ENCODE data around the gene KANTR. TPM values are rescaled to one million over a fixed set of nuclear protein-coding genes. Genes with fewer than 3 reads are reported as not detected.

The KANTR gene
- total RNA-seq, 1 experiment from 2014 or later, result 6.8 TPM

- no TSS peak for BruUV-seq (replicated peaks)
- H3K4me1 ChIP-seq (ENCODE audit: control insufficient read depth, insufficient read depth, low read length), result no peaks in the 10 kb centered on the region
- in situ Hi-C loops (cut with HindIII; ENCODE audit: low pct_unique_long_range_greater_than_20kb, low sequenced_read_pairs), result no loop called here
- no peak for ATAC-seq
- POLR2A ChIA-PET, result no interaction called here
- H3K36me3 ChIP-seq (ENCODE audit: control insufficient read depth, insufficient read depth, low read length), result no peaks in the 10 kb centered on the region
- no peak for DNase-seq (ENCODE audit: low read depth, low spot score)
- CTCF ChIA-PET, result interaction anchor here (0.6 kb wide), 1 partner anchor 142 kb away, joined by 7 read pairs; no protein-coding TSS in a partner anchor
- no peak overlapping the region for H3K4me3 ChIP-seq (ENCODE audit: low read depth in 2 of 2, low read length in 2 of 2)
- TF ChIP-seq REST (IDR thresholded peaks at IDR 0.05; ENCODE audit: insufficient read depth in 1 of 2, low read depth in 2 of 2, low read length in 1 of 2) (no peak), POLR2AphosphoS5 (IDR thresholded peaks at IDR 0.05; ENCODE audit: low read depth, low read length) (no peak), CTCF (IDR thresholded peaks at IDR 0.05) (no peak), SIN3A (IDR thresholded peaks at IDR 0.05; ENCODE audit: borderline replicate concordance, insufficient read depth, low read depth, low read length) (no peak), TCF7L2 (IDR thresholded peaks at IDR 0.05; ENCODE audit: low read depth, low read length) (no peak)
- intact Hi-C loops (cut with micrococcal nuclease; ENCODE audit: unreplicated experiment), result no loop called here
- no peaks in the 10 kb centered on the region for H3K27me3 ChIP-seq (ENCODE audit: control insufficient read depth, insufficient read depth, low read length)
- no peaks in the 10 kb centered on the region for H3K9me3 ChIP-seq (ENCODE audit: control insufficient read depth, insufficient read depth, low read depth, low read length)
- no peak overlapping the region for H3K27ac ChIP-seq (ENCODE audit: low read length)
These were observed 28.8 kb upstream of the KANTR start for GRCh38 chrX:53065104-53065503.

DNA sequence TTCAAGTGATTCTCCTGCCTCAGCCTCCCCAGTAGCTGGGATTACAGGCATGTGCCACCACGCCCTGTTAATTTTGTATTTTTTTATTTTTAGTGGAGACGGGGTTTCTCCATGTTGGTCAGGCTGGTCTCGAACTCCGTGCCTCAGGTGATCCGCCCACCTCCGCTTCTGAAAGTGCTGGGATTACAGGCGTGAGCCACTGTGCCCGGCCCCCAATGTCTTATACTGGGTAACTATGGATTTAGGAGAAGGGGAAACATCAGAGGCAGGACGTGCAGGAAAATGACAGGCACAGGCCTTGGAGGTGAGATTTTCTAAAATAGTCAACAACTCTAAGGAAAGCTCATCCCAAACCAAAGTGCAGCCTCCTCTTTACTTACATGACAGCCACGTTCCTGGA lies 22.9 kb upstream of the KANTR start:
- CTCF ChIA-PET, result no interaction called here
- no peak for TF ChIP-seq CTCF (IDR thresholded peaks at IDR 0.05)
- TF ChIP-seq REST (IDR thresholded peaks at IDR 0.05; ENCODE audit: insufficient read depth in 1 of 2, low read depth in 2 of 2, low read length in 1 of 2), result no peak
- TF ChIP-seq TCF7L2 (IDR thresholded peaks at IDR 0.05; ENCODE audit: low read depth, low read length), result no peak
- no peak for DNase-seq (ENCODE audit: low read depth, low spot score)
- Histone ChIP-seq H3K4me1 (ENCODE audit: control insufficient read depth, insufficient read depth, low read length) (peaks cover 4% of the 10 kb centered on the region; the same call in 1 of the 2 replicates), H3K36me3 (ENCODE audit: control insufficient read depth, insufficient read depth, low read length) (no peaks in the 10 kb centered on the region), H3K27me3 (ENCODE audit: control insufficient read depth, insufficient read depth, low read length) (no peaks in the 10 kb centered on the region), H3K27ac (ENCODE audit: low read length) (no peak overlapping the region), H3K4me3 (ENCODE audit: low read depth in 2 of 2, low read length in 2 of 2) (no peak overlapping the region), H3K9me3 (ENCODE audit: control insufficient read depth, insufficient read depth, low read depth, low read length) (no peaks in the 10 kb centered on the region)
- BruUV-seq (replicated peaks), result no TSS peak
- in situ Hi-C loops (cut with HindIII; ENCODE audit: low pct_unique_long_range_greater_than_20kb, low sequenced_read_pairs), result no loop called here
- POLR2A ChIA-PET, result no interaction called here
- intact Hi-C loops (cut with micrococcal nuclease; ENCODE audit: unreplicated experiment), result loop anchor here (1.0 kb wide), 2 partner anchors 18 to 22 kb away; no protein-coding TSS in a partner anchor
- no peak for ATAC-seq
